A549 (cell line): ENCODE measurements around the gene ZDHHC24. TPM values are rescaled to one million over a fixed set of nuclear protein-coding genes. Genes with fewer than 3 reads are reported as not detected.

Experiments
- ATAC-seq, 2 experiments: fragments of 200-7000 bp in 1 of 2; fragments of >200 bp in 1 of 2; cut with Nextera tagmentation in 1 of 2; cut with Tn5 transposase in 1 of 2; 3 replicates each; pipeline versions ENCODE4 v1.8.0 to v1.9.1; 2018 to 2020; ENCODE audit warnings: mild to moderate bottlenecking in 1 of 2, moderate library complexity in 1 of 2
- CTCF ChIA-PET: fragments of 300-600 bp; sonication (Branson Sonifier 250); formaldehyde crosslinking; extraction: SDS; loops from one replicate; lab custom pipeline; 2021; ENCODE audit warnings: antibody characterized with exemption, inconsistent platforms; lab: Yijun Ruan, JAX
- POLR2A ChIA-PET: fragments of 350-600 bp; formaldehyde crosslinking; extraction: SDS; loops from one replicate; lab custom pipeline; 2021; ENCODE audit warnings: antibody characterized with exemption, inconsistent platforms; lab: Yijun Ruan, JAX
- DNase-seq, 2 experiments: peaks; one replicate each; pipeline versions ENCODE4 v3.0.0 to v3.0.0-alpha.2; 2011 to 2016; ENCODE audit warnings: low read depth in 1 of 2, low spot score in 1 of 2
- FAIRE-seq: peaks from 2 replicates; lab custom pipeline; 2011; peaks lifted over from hg19 to GRCh38; lab: Jason Lieb, UNC
- H3K27ac ChIP-seq, 2 experiments: fragments of >200 bp; sonication (Bioruptor Twin); formaldehyde crosslinking; 3 replicates each; pipeline ENCODE4 v1.5.1; 2016 to 2017
- H3K4me1 ChIP-seq: fragments of >200 bp; sonication (Bioruptor Twin); formaldehyde crosslinking; 3 replicates; pipeline ENCODE4 v1.6.1; 2016
- H3K4me2 ChIP-seq: fragments of >200 bp; sonication (Bioruptor Twin); formaldehyde crosslinking; 3 replicates; pipeline ENCODE4 v1.6.1; 2016
- H3K4me3 ChIP-seq: fragments of >200 bp; sonication (Bioruptor Twin); formaldehyde crosslinking; 3 replicates; pipeline ENCODE4 v1.5.1; 2016
- H3K9me3 ChIP-seq: fragments of >200 bp; sonication (Bioruptor Twin); formaldehyde crosslinking; 3 replicates; pipeline ENCODE4 v1.6.1; 2016
- CBX8 ChIP-seq: fragments of 200-600 bp; sonication (generic); IDR thresholded peaks from 2 replicates; pipeline ENCODE4 v1.6.1; 2016
- EP300 ChIP-seq, 2 experiments: fragments of >200 bp; sonication (Bioruptor Twin); formaldehyde crosslinking; IDR thresholded peaks; 2 replicates in 1 of 2; 3 replicates in 1 of 2; pipeline ENCODE4 v1.6.1; 2016 to 2017
- ESRRA ChIP-seq: fragments of 150-350 bp; IDR thresholded peaks from 2 replicates; pipeline ENCODE4 v1.6.1; 2014; ENCODE audit warnings: mild to moderate bottlenecking, low read length, borderline replicate concordance
- FOSL2 ChIP-seq, 2 experiments: fragments of 450-650 bp in 1 of 2; fragments of >200 bp in 1 of 2; sonication (Bioruptor Twin) in 1 of 2; formaldehyde crosslinking; IDR thresholded peaks; 2 replicates each; pipeline versions ENCODE4 v1.5.0 to v1.6.1; 2016 to 2020; ENCODE audit warnings: mild to moderate bottlenecking in 1 of 2, moderate library complexity in 1 of 2
- HOXB13 ChIP-seq: fragments of 250-450 bp; sonication (Bioruptor Pico); IDR thresholded peaks from 2 replicates; pipeline ENCODE4 v1.5.0; 2020; ENCODE audit warnings: low read depth, mild to moderate bottlenecking, moderate library complexity
- HOXB5 ChIP-seq: fragments of 250-450 bp; sonication (Bioruptor Pico); IDR thresholded peaks from 2 replicates; pipeline ENCODE4 v1.5.0; 2020; ENCODE audit warnings: mild to moderate bottlenecking, moderate library complexity
- JUN ChIP-seq, 2 experiments: fragments of >200 bp; sonication (Bioruptor Twin); formaldehyde crosslinking; IDR thresholded peaks; 2 replicates in 1 of 2; 3 replicates in 1 of 2; pipeline ENCODE4 v1.6.1; 2016 to 2017
- JUNB ChIP-seq: fragments of >200 bp; sonication (Bioruptor Twin); formaldehyde crosslinking; IDR thresholded peaks from 2 replicates; pipeline ENCODE4 v1.6.1; 2016
- KDM5A ChIP-seq: fragments of 200-600 bp; sonication (generic); IDR thresholded peaks from 2 replicates; pipeline ENCODE4 v1.6.1; 2016; ENCODE audit warnings: antibody characterized with exemption, mild to moderate bottlenecking
- MAFK ChIP-seq: fragments of 450-650 bp; IDR thresholded peaks from 2 replicates; pipeline ENCODE4 v1.6.1; 2014; ENCODE audit not compliant: partially characterized antibody
- MAZ ChIP-seq: fragments of 150-350 bp; IDR thresholded peaks from 2 replicates; pipeline ENCODE4 v1.6.1; 2014; ENCODE audit warnings: antibody characterized with exemption, low read depth, low read length, borderline replicate concordance
- NR3C1 ChIP-seq: fragments of >200 bp; sonication (Bioruptor Twin); formaldehyde crosslinking; IDR thresholded peaks from 3 replicates; pipeline ENCODE4 v1.6.1; 2017
- PHF8 ChIP-seq: fragments of 200-600 bp; sonication (generic); IDR thresholded peaks from 2 replicates; pipeline ENCODE4 v1.6.1; 2016; ENCODE audit warnings: low read depth, mild to moderate bottlenecking, antibody characterized with exemption, moderate library complexity, borderline replicate concordance
- POLR2A ChIP-seq: IDR thresholded peaks from 2 replicates; pipeline ENCODE4 v1.6.1; 2012; ENCODE audit warnings: mild to moderate bottlenecking, low read length
- RCOR1 ChIP-seq: fragments of 150-350 bp; IDR thresholded peaks from 2 replicates; pipeline ENCODE4 v1.6.1; 2014; ENCODE audit warnings: antibody characterized with exemption, low read length, low read depth
- RFX5 ChIP-seq: fragments of 450-650 bp; IDR thresholded peaks from 2 replicates; pipeline ENCODE4 v1.7.1; 2014; ENCODE audit warnings: antibody characterized with exemption, mild to moderate bottlenecking, moderate library complexity
- SMC3 ChIP-seq: fragments of >200 bp; sonication (Bioruptor Twin); formaldehyde crosslinking; IDR thresholded peaks from 3 replicates; pipeline ENCODE4 v1.6.1; 2018; ENCODE audit warnings: inconsistent platforms
- SREBF2 ChIP-seq: fragments of 450-650 bp; IDR thresholded peaks from 2 replicates; pipeline ENCODE4 v1.6.1; 2014; ENCODE audit warnings: mild to moderate bottlenecking, moderate library complexity
- TFCP2L1 ChIP-seq: fragments of 250-450 bp; sonication (Bioruptor Pico); IDR thresholded peaks from 2 replicates; pipeline ENCODE4 v1.5.0; 2021; ENCODE audit warnings: mild to moderate bottlenecking
- ZC3H11A ChIP-seq: fragments of 450-650 bp; IDR thresholded peaks from 2 replicates; pipeline ENCODE4 v1.6.1; 2014; ENCODE audit warnings: antibody characterized with exemption, mild to moderate bottlenecking
- ZNF302 ChIP-seq: fragments of 250-450 bp; sonication (Bioruptor Pico); IDR thresholded peaks from 2 replicates; pipeline ENCODE4 v1.9.0; 2021; ENCODE audit warnings: inconsistent platforms, mild to moderate bottlenecking, moderate library complexity
- WGBS: methylation state at CpG from one replicate; pipeline ENCODE4 v1.1.6; 2017; ENCODE audit errors: missing lambda C conversion rate; 5-methylcytosine and 5-hydroxymethylcytosine counted together
- polyA plus RNA-seq, 4 experiments: library from polyadenylated mRNA; depleted of rRNA in 3 of 4; stranded (reverse); fragments of >200 nt; fragmentation: RNase III in 1 of 4; extraction: RNeasy Plus Mini Kit Qiagen cat#74134 plus additional on column Dnase treatment in 1 of 4; gene quantifications; 2 replicates in 3 of 4; 3 replicates in 1 of 4; pipeline ENCODE4 v1.2.3, GENCODE V29; 2011 to 2017
- TF ChIP-seq, protein P1 (sequence below): fragments of >200 bp; sonication (Bioruptor Twin); formaldehyde crosslinking; IDR thresholded peaks from 3 replicates; pipeline ENCODE4 v1.6.1; 2016
- TF ChIP-seq, protein P2 (sequence below): IDR thresholded peaks from 2 replicates; pipeline ENCODE4 v1.6.1; 2012
- TF ChIP-seq, protein P3 (sequence below): IDR thresholded peaks from 2 replicates; pipeline ENCODE4 v1.6.1; 2012
- TF ChIP-seq, protein P4 (sequence below): fragments of 250-450 bp; sonication (Bioruptor Pico); IDR thresholded peaks from 2 replicates; pipeline ENCODE4 v1.5.0; 2021; ENCODE audit warnings: mild to moderate bottlenecking, moderate library complexity, borderline replicate concordance
- TF ChIP-seq, protein P5 (sequence below): fragments of 450-650 bp; IDR thresholded peaks from 2 replicates; pipeline ENCODE4 v1.6.1; 2014; ENCODE audit warnings: antibody characterized with exemption

The ZDHHC24 gene
- polyA plus RNA-seq, 2 of the 4 experiments (the other 2 are of a cell fraction), result 8.6 to 8.7 TPM

DNA sequence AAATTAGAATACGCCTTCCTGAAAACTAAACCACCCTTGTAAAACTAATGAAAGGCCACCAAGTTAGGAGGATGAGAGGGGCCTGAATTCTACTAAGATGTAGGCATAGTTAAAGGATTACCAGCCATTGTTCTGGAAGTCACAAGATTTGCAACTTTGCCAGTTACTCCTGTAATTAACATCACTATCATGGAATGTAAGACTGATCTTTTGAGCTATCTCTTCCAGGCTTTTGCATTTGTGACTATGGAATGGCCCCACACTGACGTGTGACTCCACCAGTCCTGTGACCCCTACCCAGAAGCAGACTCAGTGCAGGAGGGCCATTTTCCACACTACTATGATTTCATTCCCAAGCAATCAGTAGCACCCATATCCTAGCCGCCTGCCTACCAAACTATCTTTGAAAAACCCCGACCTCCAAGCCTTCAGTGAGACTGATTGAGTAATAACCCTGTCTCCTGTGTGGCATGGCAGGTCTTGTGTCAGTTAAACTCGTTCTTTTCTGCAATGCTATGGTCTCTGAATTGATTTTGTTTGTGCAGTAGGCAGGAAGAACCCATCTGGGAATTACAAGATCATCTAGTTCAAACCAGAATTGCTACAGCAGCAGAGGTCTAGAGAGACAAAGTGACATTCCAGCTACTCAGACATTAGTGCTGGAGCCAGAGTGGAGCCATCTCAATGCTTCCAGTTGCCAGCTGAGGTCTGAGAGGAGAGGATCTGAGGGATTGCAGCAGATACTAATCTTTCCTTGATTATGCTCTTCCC, 24.4 kb upstream of the ZDHHC24 start:
- POLR2A ChIA-PET, result interaction anchor here (0.8 kb wide), 1 partner anchor 68 kb away, joined by 3 read pairs; the partner anchor contains the start of gene RBM4
- 41% methylated on average over 5 of the region's 5 CpGs for WGBS

DNA sequence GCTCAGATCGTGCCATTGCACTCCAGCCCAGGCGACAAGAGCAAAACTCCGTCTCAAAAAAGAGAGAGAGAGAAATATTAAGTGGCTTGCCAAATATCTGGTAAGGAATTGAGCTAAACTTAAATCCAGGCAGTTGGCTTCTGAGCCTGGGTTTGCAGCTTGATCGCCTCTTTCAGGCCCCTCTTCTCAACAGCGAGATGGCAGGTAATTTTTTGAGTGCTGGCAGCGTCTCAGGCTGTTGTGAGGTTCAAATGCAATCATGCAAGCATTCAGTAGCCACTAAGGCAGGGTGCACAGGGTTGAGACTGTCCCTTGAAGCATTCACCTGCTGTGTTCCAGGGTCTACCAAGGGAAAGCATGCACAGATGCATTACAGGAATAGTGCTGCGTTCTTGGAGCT, 23.2 kb upstream of the ZDHHC24 start:
- DNase-seq (no peak), FAIRE-seq (no peak)
- peak overlapping the region; percentile 99; the same call in 1 of the 3 replicates for H3K4me2 ChIP-seq
- 76% methylated on average over 7 of the region's 7 CpGs for WGBS
- H3K9me3 ChIP-seq, result no peaks in the 10 kb centered on the region
- CTCF ChIA-PET, result interaction anchor here (1.0 to 3.1 kb wide), 8 partner anchors 9 to 69 kb away, joined by 3 to 16 read pairs (median 3); partner anchors contain the start of genes CCDC87, CCS, RBM14 and RBM4
- POLR2A ChIA-PET, result interaction anchor here (0.8 to 2.2 kb wide), 6 partner anchors 9 to 89 kb away, joined by 3 to 10 read pairs (median 4); partner anchors contain the start of genes RBM14, RBM4 and ZDHHC24
- H3K4me1 ChIP-seq, result peaks cover 9% of the 10 kb centered on the region
- TF ChIP-seq CBX8, result no peak
- TF ChIP-seq, protein P1, sequence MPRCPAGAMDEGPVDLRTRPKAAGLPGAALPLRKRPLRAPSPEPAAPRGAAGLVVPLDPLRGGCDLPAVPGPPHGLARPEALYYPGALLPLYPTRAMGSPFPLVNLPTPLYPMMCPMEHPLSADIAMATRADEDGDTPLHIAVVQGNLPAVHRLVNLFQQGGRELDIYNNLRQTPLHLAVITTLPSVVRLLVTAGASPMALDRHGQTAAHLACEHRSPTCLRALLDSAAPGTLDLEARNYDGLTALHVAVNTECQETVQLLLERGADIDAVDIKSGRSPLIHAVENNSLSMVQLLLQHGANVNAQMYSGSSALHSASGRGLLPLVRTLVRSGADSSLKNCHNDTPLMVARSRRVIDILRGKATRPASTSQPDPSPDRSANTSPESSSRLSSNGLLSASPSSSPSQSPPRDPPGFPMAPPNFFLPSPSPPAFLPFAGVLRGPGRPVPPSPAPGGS, result no peak
- TF ChIP-seq HOXB13 (CRISPR knock-in tag), result no peak
- TF ChIP-seq, protein P2, sequence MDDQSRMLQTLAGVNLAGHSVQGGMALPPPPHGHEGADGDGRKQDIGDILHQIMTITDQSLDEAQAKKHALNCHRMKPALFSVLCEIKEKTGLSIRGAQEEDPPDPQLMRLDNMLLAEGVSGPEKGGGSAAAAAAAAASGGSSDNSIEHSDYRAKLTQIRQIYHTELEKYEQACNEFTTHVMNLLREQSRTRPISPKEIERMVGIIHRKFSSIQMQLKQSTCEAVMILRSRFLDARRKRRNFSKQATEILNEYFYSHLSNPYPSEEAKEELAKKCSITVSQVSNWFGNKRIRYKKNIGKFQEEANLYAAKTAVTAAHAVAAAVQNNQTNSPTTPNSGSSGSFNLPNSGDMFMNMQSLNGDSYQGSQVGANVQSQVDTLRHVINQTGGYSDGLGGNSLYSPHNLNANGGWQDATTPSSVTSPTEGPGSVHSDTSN, result no peak
- TF ChIP-seq, protein P3, sequence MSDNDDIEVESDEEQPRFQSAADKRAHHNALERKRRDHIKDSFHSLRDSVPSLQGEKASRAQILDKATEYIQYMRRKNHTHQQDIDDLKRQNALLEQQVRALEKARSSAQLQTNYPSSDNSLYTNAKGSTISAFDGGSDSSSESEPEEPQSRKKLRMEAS, result no peak
- TF ChIP-seq RCOR1, result no peak
- TF ChIP-seq, all 56 proteins: peak for 0
- Histone ChIP-seq H3K4me3 (no peak overlapping the region), H3K27ac (peak overlapping the region in 1 of 2 experiments; percentile 87; a peak in 2 of 6 replicates)
- no peak for ATAC-seq

More for the DNA sequence above, 24.4 kb upstream of the ZDHHC24 start:
- peaks cover 14% of the 10 kb centered on the region for H3K4me1 ChIP-seq
- FAIRE-seq, result no peak
- no peak overlapping the region for H3K4me3 ChIP-seq
- H3K4me2 ChIP-seq, result no peak overlapping the region
- no peaks in the 10 kb centered on the region for H3K9me3 ChIP-seq
- ATAC-seq, result no peak
- CTCF ChIA-PET, result interaction anchor here (1.0 to 3.1 kb wide), 4 partner anchors 8 to 22 kb away, joined by 3 to 16 read pairs (median 9); partner anchors contain the start of genes CCDC87 and CCS
- no peak for DNase-seq
- H3K27ac ChIP-seq, result no peak overlapping the region
- TF ChIP-seq CBX8, result no peak
- TF ChIP-seq HOXB13 (CRISPR knock-in tag), result no peak
- TF ChIP-seq EP300 (IDR thresholded peaks at IDR 0.05), result no peak
- no peak for TF ChIP-seq ZC3H11A
- no peak for TF ChIP-seq JUNB
- TF ChIP-seq POLR2A, result no peak
- TF ChIP-seq RFX5, result no peak
- TF ChIP-seq PHF8, result no peak
- TF ChIP-seq ZNF302 (CRISPR knock-in tag), result no peak
- no peak for TF ChIP-seq RCOR1
- TF ChIP-seq, all 56 proteins: peak for 0

DNA sequence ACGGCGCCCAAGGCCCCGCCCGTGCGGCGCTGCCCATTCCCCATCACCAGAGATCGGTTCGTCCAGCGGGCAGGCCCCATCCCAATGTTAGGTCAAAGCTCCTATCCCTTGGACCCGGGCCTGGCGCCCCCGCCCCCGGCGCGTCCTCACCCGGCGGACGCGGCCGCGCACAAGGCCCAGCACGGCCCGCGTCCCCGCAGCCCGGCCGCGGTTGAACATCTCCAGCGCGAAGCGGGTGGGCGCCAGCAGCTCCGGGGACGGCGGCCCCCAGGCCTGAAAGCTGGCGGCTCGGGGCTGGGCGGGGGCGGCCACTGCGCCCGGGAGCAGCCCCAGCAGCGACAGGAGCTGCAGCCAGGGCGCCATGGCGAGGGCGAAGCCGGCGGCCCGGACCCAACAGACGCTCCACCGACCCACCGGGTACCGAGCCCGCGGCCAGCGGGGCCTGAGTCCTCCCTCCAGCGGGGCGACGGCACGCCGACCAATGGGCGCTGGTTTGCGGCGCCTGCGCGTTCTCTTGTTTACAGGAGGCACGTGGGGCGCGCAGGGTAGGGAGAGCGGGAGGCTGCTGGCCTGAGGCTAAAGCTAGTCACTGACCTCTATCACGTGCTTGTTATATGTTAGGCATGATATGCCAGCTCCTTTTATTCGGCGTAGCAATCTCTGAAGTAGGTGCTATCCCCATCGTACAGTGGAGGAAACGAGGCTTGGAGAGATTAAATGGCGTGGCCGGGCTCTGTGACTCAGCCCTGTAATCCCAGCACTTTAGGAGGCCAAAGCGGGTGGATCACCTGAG, 22.5 kb upstream of the ZDHHC24 start, which contains the start of gene CTSF:
CTSF (minus strand) TSS at position 483 of the 793 bp plus-strand sequence; CDS start at position 363, 120 bp downstream.
- 29% methylated on average over 20 of the region's 77 CpGs for WGBS
- H3K4me2 ChIP-seq, result peak within 1 kb of the TSS; percentile 99
- ChIA-PET CTCF (interaction anchor here (0.9 to 3.1 kb wide), 10 partner anchors 10 to 137 kb away, joined by 3 to 16 read pairs (median 4); partner anchors contain the start of genes CCDC87, CCS, RBM14 and RBM4), POLR2A (interaction anchor here (0.9 to 2.2 kb wide), 5 partner anchors 8 to 89 kb away, joined by 3 to 10 read pairs (median 5); partner anchors contain the start of genes RBM14, RBM4 and ZDHHC24)
- peak; percentile 23 for FAIRE-seq
- no peaks in the 10 kb centered on the region for H3K9me3 ChIP-seq
- peaks cover 5% of the 10 kb centered on the region; the same call in 1 of the 3 replicates for H3K4me1 ChIP-seq
- peak; percentile 83 to 97 for DNase-seq
- peak; percentile 92 to 95 for ATAC-seq
- H3K27ac ChIP-seq, result peak within 1 kb of the TSS; percentile 80 to 87
- H3K4me3 ChIP-seq, result peak within 1 kb of the TSS; percentile 68
- no peak for TF ChIP-seq MAFK
- no peak for TF ChIP-seq JUNB
- TF ChIP-seq, protein P4, sequence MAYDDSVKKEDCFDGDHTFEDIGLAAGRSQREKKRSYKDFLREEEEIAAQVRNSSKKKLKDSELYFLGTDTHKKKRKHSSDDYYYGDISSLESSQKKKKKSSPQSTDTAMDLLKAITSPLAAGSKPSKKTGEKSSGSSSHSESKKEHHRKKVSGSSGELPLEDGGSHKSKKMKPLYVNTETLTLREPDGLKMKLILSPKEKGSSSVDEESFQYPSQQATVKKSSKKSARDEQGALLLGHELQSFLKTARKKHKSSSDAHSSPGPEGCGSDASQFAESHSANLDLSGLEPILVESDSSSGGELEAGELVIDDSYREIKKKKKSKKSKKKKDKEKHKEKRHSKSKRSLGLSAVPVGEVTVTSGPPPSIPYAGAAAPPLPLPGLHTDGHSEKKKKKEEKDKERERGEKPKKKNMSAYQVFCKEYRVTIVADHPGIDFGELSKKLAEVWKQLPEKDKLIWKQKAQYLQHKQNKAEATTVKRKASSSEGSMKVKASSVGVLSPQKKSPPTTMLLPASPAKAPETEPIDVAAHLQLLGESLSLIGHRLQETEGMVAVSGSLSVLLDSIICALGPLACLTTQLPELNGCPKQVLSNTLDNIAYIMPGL (CRISPR knock-in tag), result no peak
- TF ChIP-seq SREBF2, result no peak
- TF ChIP-seq, protein P5, sequence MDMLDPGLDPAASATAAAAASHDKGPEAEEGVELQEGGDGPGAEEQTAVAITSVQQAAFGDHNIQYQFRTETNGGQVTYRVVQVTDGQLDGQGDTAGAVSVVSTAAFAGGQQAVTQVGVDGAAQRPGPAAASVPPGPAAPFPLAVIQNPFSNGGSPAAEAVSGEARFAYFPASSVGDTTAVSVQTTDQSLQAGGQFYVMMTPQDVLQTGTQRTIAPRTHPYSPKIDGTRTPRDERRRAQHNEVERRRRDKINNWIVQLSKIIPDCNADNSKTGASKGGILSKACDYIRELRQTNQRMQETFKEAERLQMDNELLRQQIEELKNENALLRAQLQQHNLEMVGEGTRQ, result peak; percentile 92
- no peak for TF ChIP-seq FOSL2 (IDR thresholded peaks at IDR 0.05)
- TF ChIP-seq FOSL2 (CRISPR knock-in tag; IDR thresholded peaks at IDR 0.05), result no peak
- TF ChIP-seq HOXB5 (CRISPR knock-in tag), result peak; percentile 78
- no peak for TF ChIP-seq MAZ
- TF ChIP-seq JUN (IDR thresholded peaks at IDR 0.05), result no peak
- TF ChIP-seq ESRRA, result no peak
- no peak for TF ChIP-seq TFCP2L1 (CRISPR knock-in tag)
- no peak for TF ChIP-seq NR3C1
- TF ChIP-seq KDM5A, result no peak
- TF ChIP-seq SMC3, result no peak
